HFF-Myc (cell line): ENCODE data around the gene HOXC4.
"Not testable (repeated sequence)": the region's sequence is repeated elsewhere in the genome, so short reads cannot be mapped to it uniquely, and the experiment has no call there.

Source experiments
- DNase-seq: peaks from one replicate; pipeline ENCODE4 v3.0.0-alpha.2; 2011; ENCODE audit warnings: low read depth; ENCODE audit errors: extremely low read depth
- H3K4me3 ChIP-seq: replicated peaks from 2 replicates; pipeline ENCODE4 v1.5.1; 2011; ENCODE audit warnings: low read depth, mild to moderate bottlenecking, control low read depth, low read length
- CTCF ChIP-seq: IDR thresholded peaks from 2 replicates; pipeline ENCODE4 v1.5.1; 2012; ENCODE audit warnings: mild to moderate bottlenecking, low read depth, low read length, control low read depth; ENCODE audit errors: missing control alignments

HOXC4 gene

DNA sequence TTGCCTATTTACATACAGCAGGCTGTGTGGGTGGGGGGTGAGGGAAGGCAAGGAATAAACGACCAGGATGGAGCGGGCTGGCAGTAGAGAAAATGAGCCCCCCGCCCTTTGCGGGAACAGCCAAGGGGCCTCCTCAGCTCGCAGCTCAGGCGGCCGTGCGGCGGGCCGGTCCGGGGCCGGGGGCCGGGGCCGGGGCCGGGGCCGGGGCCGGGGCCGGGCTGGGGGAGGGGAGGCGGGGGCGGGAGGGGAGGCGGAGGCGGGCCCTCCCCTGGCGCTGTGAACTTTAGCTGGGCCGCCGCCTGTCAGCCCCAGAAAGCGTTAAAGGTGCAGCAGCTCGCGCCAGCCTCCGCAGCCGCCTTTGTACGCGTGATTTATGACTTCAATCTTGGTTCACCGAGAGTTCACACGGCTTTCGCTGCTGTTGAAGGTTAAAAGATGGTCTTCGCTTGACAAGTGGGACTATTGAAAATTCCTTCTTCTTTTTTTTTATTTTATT is 28.8 kb downstream of the HOXC4 start:
- no peak overlapping the region for H3K4me3 ChIP-seq
- DNase-seq: no peak
- TF ChIP-seq CTCF: no peak

GRCh38 chr12:54088011-54088410 is 34.4 kb downstream of the HOXC4 start:
- not testable (repeated sequence) for DNase-seq, H3K4me3 ChIP-seq

DNA sequence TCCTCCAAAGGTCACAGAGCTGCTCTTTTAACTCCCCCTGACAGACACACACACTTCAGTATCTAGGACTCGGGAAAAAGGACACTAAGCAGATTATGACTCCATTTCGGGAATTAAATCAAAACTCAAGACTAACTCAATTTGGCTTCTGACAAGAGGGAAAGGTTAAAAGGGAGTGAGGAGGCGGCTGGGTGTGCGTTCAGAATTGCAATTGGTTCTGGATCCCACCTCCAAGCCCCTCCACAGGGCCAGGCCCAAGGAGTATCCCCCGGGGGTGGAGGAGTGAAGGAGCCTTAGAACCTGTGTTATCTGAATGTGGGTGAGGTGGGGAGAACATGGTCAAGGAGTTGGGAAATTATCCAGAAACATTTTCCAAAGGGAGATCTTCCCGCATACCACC is 35.8 kb downstream of the HOXC4 start:
- not testable (repeated sequence) for H3K4me3 ChIP-seq, DNase-seq

GRCh38 chr12:54090312-54090711 is 36.7 kb downstream of the HOXC4 start:
- not testable (repeated sequence) for H3K4me3 ChIP-seq, DNase-seq

DNA sequence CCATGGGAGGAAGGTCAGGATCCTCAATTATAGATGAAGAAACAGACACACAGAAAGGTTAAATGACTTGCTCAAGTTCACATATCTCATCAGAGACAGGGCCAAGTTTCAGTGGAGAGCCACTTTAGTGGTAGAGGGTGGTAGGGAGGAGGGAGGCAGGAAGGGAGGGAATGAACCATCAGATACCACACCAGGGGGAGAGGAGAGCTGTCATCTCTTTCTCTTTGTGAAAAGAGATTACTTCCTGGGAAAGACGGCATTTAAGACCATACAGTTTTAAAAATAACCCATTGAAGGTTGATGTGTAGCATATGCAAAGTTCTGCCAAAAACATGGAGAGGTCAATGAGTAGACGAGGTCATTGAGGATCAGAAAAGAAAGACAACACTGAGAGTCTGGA is 39.3 kb downstream of the HOXC4 start:
- DNase-seq, H3K4me3 ChIP-seq: not testable (repeated sequence)

DNA sequence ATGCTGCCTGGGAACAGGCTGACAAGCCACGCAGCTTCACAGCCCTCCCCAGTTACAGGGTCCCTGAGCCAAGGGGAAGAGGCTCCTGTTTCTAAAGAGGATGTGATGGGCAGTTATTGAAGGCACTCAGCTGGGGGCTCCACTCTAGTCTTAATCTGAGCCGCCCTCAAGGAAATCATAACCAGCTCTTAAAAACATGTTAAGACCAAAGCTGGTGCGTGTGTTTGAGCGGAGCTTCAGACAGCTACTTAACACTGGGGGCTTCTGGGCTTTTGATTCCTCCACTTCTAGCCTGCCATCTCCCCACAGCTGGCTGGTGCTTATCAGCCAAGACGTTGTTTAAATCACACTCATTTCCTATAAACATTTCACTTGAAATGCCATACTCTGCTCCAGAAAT is 42.3 kb downstream of the HOXC4 start:
- H3K4me3 ChIP-seq, DNase-seq: not testable (repeated sequence)

GRCh38 chr12:54098644-54099043 is 45.0 kb downstream of the HOXC4 start:
- not testable (repeated sequence) for DNase-seq, H3K4me3 ChIP-seq

DNA sequence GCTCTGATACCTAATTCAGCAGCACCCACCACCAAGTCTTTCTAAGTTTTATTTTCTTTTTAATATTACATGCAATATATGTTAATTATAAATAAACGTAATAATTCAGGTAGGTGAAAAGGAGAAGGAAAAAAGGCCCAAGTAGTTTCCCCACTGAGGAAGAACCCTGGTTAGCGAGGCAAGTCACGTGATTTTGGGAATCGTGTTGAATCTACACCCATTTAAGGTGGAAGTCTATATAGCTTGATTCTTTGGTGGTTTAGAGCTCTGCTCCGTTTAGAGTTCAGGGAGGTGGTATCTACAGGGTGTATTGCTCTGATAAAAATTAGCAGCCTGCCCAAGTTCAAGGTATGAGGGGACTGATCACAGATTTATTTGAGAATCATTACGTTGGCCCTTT is 47.0 kb downstream of the HOXC4 start:
- not testable (repeated sequence) for DNase-seq, H3K4me3 ChIP-seq

DNA sequence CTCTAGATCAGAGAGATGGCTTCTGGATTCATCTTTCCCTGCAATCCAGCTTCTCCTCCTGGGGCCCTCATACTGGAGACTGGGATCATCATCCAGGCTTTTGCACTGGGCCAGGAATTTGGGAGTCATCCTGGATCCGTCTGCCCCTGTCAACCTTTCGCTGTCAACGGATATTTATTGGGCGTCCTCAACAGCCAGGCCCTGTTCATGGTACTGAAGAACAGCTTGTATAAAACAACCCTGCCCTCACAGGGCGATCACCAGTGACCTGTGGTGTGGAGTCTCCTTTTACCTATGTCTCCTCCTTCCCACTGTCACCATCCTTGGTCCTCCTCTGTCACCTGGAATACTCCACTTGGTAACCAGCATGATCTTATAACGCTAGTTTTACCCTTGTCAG is 48.6 kb downstream of the HOXC4 start:
- not testable (repeated sequence) for H3K4me3 ChIP-seq, DNase-seq

GRCh38 chr12:54103827-54104226 is 50.2 kb downstream of the HOXC4 start:
- DNase-seq, H3K4me3 ChIP-seq: not testable (repeated sequence)
